ENCODE results near the gene ZSWIM8. TPM values are rescaled to one million over a fixed set of nuclear protein-coding genes. Genes with fewer than 3 reads are reported as not detected.
"Not testable (repeated sequence)": the region's sequence is repeated elsewhere in the genome, so short reads cannot be mapped to it uniquely, and the experiment has no call there.

The ZSWIM8 gene
- total RNA-seq, 1 donor from 2014 or later: 102 TPM

DNA sequence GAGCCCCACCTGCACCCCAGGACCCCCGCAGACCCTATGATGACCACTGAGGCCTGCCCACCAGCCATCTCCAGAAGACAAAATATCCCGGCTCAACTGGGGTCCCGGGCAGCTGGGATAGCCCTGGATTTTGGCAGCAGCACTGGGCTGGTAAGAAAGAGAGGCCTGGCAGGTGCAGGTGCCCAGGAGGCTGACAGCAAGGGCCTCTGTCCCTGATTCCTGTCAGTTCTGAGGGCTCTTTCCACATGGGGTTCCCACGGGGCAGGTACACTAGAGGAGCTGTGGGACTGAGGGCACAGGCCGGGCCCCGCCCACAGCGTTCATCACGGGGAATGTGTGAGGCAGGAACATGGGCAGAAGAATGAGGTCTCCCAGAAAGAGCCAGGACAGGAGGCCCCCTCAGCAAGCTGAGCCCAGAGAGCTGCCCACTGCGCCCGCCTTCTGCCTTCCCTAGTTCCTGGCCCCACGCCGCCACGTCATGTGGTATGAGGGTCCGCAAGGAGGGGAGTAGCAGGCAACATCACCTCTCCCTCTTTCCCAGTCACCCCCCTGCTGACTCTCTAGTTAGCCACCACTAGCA lies 38.8 kb downstream of the ZSWIM8 start:
- no peak overlapping the region for H3K27ac Mint-ChIP-seq (ENCODE audit: unreplicated experiment)
- TF ChIP-seq, protein P1, sequence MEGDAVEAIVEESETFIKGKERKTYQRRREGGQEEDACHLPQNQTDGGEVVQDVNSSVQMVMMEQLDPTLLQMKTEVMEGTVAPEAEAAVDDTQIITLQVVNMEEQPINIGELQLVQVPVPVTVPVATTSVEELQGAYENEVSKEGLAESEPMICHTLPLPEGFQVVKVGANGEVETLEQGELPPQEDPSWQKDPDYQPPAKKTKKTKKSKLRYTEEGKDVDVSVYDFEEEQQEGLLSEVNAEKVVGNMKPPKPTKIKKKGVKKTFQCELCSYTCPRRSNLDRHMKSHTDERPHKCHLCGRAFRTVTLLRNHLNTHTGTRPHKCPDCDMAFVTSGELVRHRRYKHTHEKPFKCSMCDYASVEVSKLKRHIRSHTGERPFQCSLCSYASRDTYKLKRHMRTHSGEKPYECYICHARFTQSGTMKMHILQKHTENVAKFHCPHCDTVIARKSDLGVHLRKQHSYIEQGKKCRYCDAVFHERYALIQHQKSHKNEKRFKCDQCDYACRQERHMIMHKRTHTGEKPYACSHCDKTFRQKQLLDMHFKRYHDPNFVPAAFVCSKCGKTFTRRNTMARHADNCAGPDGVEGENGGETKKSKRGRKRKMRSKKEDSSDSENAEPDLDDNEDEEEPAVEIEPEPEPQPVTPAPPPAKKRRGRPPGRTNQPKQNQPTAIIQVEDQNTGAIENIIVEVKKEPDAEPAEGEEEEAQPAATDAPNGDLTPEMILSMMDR (IDR thresholded peaks at IDR 0.05): no peak
- no peaks in the 10 kb centered on the region for H3K27me3 Mint-ChIP-seq (ENCODE audit: low read depth)
- peaks cover 8% of the 10 kb centered on the region for H3K36me3 Mint-ChIP-seq (ENCODE audit: low read depth)
- H3K4me3 Mint-ChIP-seq (ENCODE audit: unreplicated experiment): no peak overlapping the region
- peaks cover 15% of the 10 kb centered on the region for H3K4me1 Mint-ChIP-seq (ENCODE audit: low read depth)
- H3K9me3 Mint-ChIP-seq (ENCODE audit: low read depth): no peaks in the 10 kb centered on the region
- DNase-seq (ENCODE audit: low spot score): no peak

DNA sequence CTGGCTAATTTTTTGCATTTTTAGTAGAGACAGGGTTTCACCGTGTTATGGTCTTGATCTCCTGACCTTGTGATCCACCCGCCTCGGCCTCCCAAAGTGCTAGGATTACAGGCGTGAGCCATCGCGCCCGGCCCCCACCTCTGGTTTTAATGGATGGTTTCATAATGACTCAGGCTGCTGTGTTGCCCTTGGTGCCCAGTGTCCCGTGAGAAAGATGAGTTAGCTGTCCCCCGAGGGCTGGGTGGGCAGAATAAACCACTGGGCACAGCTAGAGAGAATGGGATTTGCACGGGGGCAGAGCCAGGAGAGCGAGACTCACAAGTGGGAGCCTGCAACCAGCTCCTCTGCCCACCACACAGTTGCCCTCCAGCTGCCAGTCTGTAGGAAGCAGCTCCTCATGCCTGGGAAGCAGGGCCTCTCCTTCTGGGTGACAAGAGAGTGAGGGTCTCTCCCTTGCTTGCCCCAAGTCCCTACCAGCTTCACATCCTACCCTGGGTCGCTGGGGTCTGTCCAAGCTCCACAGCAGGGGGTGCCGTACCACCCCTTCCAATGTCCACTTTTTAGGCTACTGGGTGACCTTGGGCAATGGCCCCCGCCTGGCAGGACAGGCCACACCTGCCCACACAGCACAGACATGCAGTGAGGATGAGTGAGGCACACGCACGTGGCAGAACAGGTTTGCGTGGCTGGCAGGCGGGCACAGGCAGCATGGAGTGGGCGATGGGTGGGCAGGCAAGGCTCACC lies 42.1 kb downstream of the ZSWIM8 start:
- Mint-ChIP-seq H3K27me3 (ENCODE audit: low read depth) (no peaks in the 10 kb centered on the region), H3K4me1 (ENCODE audit: low read depth) (peaks cover 11% of the 10 kb centered on the region), H3K4me3 (ENCODE audit: unreplicated experiment) (no peak overlapping the region), H3K27ac (ENCODE audit: unreplicated experiment) (peak overlapping the region; percentile 32), H3K9me3 (ENCODE audit: low read depth) (no peaks in the 10 kb centered on the region), H3K36me3 (ENCODE audit: low read depth) (peaks cover 3% of the 10 kb centered on the region)
- TF ChIP-seq, protein P1 (IDR thresholded peaks at IDR 0.05): no peak
- DNase-seq (ENCODE audit: low spot score): peak; percentile 61

DNA sequence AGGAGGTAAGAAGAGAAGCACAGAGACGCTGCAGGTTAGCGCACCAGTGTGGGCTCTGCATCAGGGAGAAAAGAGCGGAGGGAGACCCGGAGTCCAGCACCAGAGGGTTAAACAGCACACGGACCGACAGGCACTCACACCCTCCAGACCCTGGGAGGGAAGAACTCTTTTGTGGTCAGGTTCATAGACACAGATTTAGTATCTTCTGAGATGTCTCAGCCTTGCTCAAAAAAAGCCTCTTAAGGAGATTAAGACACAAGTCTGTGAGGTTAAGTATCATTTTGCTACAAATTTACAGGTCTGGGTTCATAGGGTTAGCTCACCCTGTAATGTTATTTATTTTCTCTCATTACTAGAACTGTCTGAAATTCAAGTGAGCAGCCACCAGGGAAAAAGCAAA lies 42.8 kb downstream of the ZSWIM8 start:
- Mint-ChIP-seq H3K27ac (ENCODE audit: unreplicated experiment) (no peak overlapping the region), H3K9me3 (ENCODE audit: low read depth) (no peaks in the 10 kb centered on the region), H3K27me3 (ENCODE audit: low read depth) (no peaks in the 10 kb centered on the region), H3K4me1 (ENCODE audit: low read depth) (peaks cover 11% of the 10 kb centered on the region), H3K4me3 (ENCODE audit: unreplicated experiment) (no peak overlapping the region), H3K36me3 (ENCODE audit: low read depth) (peaks cover 2% of the 10 kb centered on the region)
- TF ChIP-seq, protein P1 (IDR thresholded peaks at IDR 0.05): no peak
- no peak for DNase-seq (ENCODE audit: low spot score)

DNA sequence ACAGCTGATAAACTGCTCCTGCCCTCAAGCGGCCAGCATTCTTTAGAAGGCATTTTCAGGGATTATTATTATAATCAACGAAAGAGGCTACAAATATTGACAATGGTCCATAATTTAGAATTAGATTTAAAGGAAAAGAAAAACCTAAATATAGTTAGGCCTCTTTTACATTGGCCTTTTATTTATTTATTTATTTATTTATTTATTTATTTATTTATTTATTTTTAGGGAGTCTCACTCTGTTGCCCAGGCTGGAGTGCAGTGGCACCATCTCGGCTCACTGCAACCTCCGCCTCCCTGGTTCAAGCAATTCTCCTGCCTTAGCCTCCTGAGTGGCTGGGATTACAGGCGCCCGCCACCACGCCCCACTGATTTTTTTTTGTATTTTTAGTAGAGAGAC lies 43.7 kb downstream of the ZSWIM8 start:
- H3K4me3 Mint-ChIP-seq (ENCODE audit: unreplicated experiment); H3K9me3 Mint-ChIP-seq (ENCODE audit: low read depth); H3K27me3 Mint-ChIP-seq (ENCODE audit: low read depth); DNase-seq (ENCODE audit: low spot score); H3K27ac Mint-ChIP-seq (ENCODE audit: unreplicated experiment); H3K36me3 Mint-ChIP-seq (ENCODE audit: low read depth): not testable (repeated sequence)
- H3K4me1 Mint-ChIP-seq (ENCODE audit: low read depth): peaks cover 11% of the 10 kb centered on the region

DNA sequence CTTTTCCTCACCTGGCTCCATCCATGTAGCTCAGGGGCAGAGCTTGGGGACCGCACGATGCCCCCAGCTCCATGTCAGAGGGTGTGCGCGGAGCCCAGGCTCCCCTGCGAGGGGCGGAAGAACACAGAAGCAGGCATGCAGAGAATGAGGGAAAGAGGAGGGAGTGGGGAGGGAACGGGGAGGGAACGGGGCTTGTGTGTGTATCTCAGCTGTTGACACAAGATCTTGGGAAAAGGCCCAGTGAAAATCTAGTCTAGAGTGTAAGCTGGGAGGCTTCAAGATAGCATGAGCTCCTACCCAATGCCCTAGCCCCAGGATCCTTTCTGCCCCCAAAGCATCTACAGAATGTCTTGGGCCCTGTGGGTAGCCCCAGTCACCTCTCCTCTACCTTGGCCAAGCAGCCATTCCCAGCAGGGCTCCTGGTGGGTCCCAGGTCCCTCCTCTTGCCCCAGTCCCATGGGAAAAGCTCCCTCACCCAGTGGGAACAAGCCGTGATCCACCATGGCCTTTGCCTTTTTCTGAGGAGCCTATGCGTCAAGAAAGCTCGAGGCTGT lies 51.1 kb downstream of the ZSWIM8 start:
- Mint-ChIP-seq H3K9me3 (ENCODE audit: low read depth) (no peaks in the 10 kb centered on the region), H3K36me3 (ENCODE audit: low read depth) (peaks cover 28% of the 10 kb centered on the region), H3K27ac (ENCODE audit: unreplicated experiment) (no peak overlapping the region), H3K27me3 (ENCODE audit: low read depth) (no peaks in the 10 kb centered on the region), H3K4me1 (ENCODE audit: low read depth) (no peaks in the 10 kb centered on the region), H3K4me3 (ENCODE audit: unreplicated experiment) (no peak overlapping the region)
- TF ChIP-seq, protein P1 (IDR thresholded peaks at IDR 0.05): no peak
- no peak for DNase-seq (ENCODE audit: low spot score)

All from chondrocyte (in vitro differentiated cells).